NCI-H2227 treated with DMSO at 0.1 percent for 48 hours (cell line): ENCODE measurements around the gene PTPN7.
A peak's percentile ranks its signal among the peaks of the same experiment; 100 is the strongest.
"Not testable (repeated sequence)": the region's sequence is repeated elsewhere in the genome, so short reads cannot be mapped to it uniquely, and the experiment has no call there.

Experiments used
- DNase-seq: peaks from one replicate; lab custom pipeline; 2025; lab: John Stamatoyannopoulos, UW

The PTPN7 gene

GRCh38 chr1:202152399-202152798, 8.0 kb downstream of the PTPN7 start:
- DNase-seq, result no peak

GRCh38 chr1:202151045-202151444, 9.4 kb downstream of the PTPN7 start:
- DNase-seq, result no peak

- DNase-seq, result no peak
These were observed 9.8 kb downstream of the PTPN7 start for GRCh38 chr1:202150602-202151001.

- DNase-seq, result no peak
These were observed 10.2 kb downstream of the PTPN7 start for GRCh38 chr1:202150187-202150586.

- no peak for DNase-seq
These were observed 10.8 kb downstream of the PTPN7 start for GRCh38 chr1:202149566-202149965.

GRCh38 chr1:202148391-202148790, 12.0 kb downstream of the PTPN7 start:
- no peak for DNase-seq

- DNase-seq, result no peak
These were observed 13.4 kb downstream of the PTPN7 start for GRCh38 chr1:202146993-202147392.

GRCh38 chr1:202146279-202146678, 14.1 kb downstream of the PTPN7 start:
- no peak for DNase-seq

GRCh38 chr1:202145744-202146140, 14.7 kb downstream of the PTPN7 start:
- DNase-seq, result not testable (repeated sequence)

GRCh38 chr1:202145068-202145743, 15.2 kb downstream of the PTPN7 start:
- no peak for DNase-seq

GRCh38 chr1:202144402-202145067, 15.9 kb downstream of the PTPN7 start, which contains the start of gene ARL8A:
ARL8A (minus strand) TSS chr1:202144737; CDS start chr1:202144572, 165 bp downstream.
- DNase-seq, result peak; percentile 29

GRCh38 chr1:202143768-202144401, 16.5 kb downstream of the PTPN7 start:
- no peak for DNase-seq

- no peak for DNase-seq
These were observed 17.2 kb downstream of the PTPN7 start for GRCh38 chr1:202143011-202143767.

GRCh38 chr1:202141468-202141867, 18.9 kb downstream of the PTPN7 start:
- not testable (repeated sequence) for DNase-seq

GRCh38 chr1:202140833-202141232, 19.6 kb downstream of the PTPN7 start:
- no peak for DNase-seq

GRCh38 chr1:202135221-202135721, 25.1 kb downstream of the PTPN7 start:
- peak; percentile 64 for DNase-seq

GRCh38 chr1:202134645-202135172, 25.7 kb downstream of the PTPN7 start:
- no peak for DNase-seq

- no peak for DNase-seq
These were observed 26.4 kb downstream of the PTPN7 start for GRCh38 chr1:202133989-202134388.

- DNase-seq, result no peak
These were observed 26.9 kb downstream of the PTPN7 start for GRCh38 chr1:202133496-202133895.

- no peak for DNase-seq
These were observed 27.4 kb downstream of the PTPN7 start for GRCh38 chr1:202133001-202133400.

- no peak for DNase-seq
These were observed 28.2 kb downstream of the PTPN7 start for GRCh38 chr1:202131956-202132821.
